HEK293T (cell line): Measurements from ENCODE around the gene XIAP.
"Not testable (repeated sequence)": the region's sequence is repeated elsewhere in the genome, so short reads cannot be mapped to it uniquely, and the experiment has no call there.

Source experiments
- FOXM1 ChIP-seq: fragments of 450-650 bp; IDR thresholded peaks from 2 replicates; pipeline ENCODE4 v1.6.1; 2017; ENCODE audit warnings: mild to moderate bottlenecking, borderline replicate concordance
- TARDBP ChIP-seq: fragments of 450-650 bp; IDR thresholded peaks from 2 replicates; pipeline ENCODE4 v1.6.1; 2016

GRCh38 chrX:123903261-123903660, 43.4 kb downstream of the XIAP start:
- not testable (repeated sequence) for TF ChIP-seq TARDBP, FOXM1
